ENCODE data around the gene TMEM217. TPM values are rescaled to one million over a fixed set of nuclear protein-coding genes. Genes with fewer than 3 reads are reported as not detected.
"Not testable (repeated sequence)": the region's sequence is repeated elsewhere in the genome, so short reads cannot be mapped to it uniquely, and the experiment has no call there.

The TMEM217 gene
- polyA plus RNA-seq, 1 of the 3 experiments (the other 2 are of a cell fraction): 1.5 TPM

DNA sequence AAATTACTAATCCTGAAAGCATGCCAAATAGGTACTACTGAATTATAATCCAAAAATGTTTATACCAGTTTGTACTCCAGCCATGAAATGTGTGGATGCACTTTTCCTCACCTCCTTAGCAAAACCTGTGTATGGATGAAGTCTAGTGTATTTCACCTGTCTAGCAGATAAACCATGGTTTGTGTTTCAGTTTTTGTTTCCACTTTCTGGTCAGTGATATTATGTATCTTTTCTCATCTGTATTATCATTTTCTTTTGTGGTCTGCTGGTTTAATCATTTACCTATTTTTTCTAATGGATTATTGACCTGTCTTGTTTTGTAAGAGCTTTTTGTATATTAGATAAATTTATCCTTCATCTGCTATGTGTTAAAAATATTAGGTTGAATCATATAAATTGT, 41.0 kb upstream of the TMEM217 start:
- H3K27me3 ChIP-seq (ENCODE audit: insufficient read depth): no peaks in the 10 kb centered on the region
- no peaks in the 10 kb centered on the region for H3K9me2 ChIP-seq
- H3K4me1 ChIP-seq (ENCODE audit: control insufficient read depth in 1 of 2, insufficient read depth in 2 of 2, low read depth in 1 of 2, low read length in 1 of 2): peaks cover 0 to 2% of the 10 kb centered on the region in 2 experiments; a peak in 1 of 4 replicates
- peaks cover 22 to 39% of the 10 kb centered on the region in 2 experiments for H3K36me3 ChIP-seq (replicated peaks in 1 of 2; ENCODE audit: control insufficient read depth in 1 of 2, insufficient read depth in 2 of 2, low read length in 1 of 2)
- no peaks in the 10 kb centered on the region for H3F3A ChIP-seq (replicated peaks; ENCODE audit: insufficient read depth)
- H3K27ac ChIP-seq (ENCODE audit: low read depth in 2 of 2, low read length in 1 of 2): no peak overlapping the region
- DNase-seq: no peak
- H3K9ac ChIP-seq: no peak overlapping the region
- TF ChIP-seq FOXJ3 (CRISPR knock-in tag; IDR thresholded peaks at IDR 0.05) (no peak), MXI1 (IDR thresholded peaks at IDR 0.05; ENCODE audit: low read depth, low read length) (no peak), FOXM1 (IDR thresholded peaks at IDR 0.05; ENCODE audit: low read depth) (no peak), RFX5 (IDR thresholded peaks at IDR 0.05; ENCODE audit: low read length) (no peak), RCOR1 (IDR thresholded peaks at IDR 0.05; ENCODE audit: low read length) (no peak), MEF2A (IDR thresholded peaks at IDR 0.05; ENCODE audit: borderline replicate concordance, low read depth) (no peak), EP300 (IDR thresholded peaks at IDR 0.05; ENCODE audit: borderline replicate concordance in 1 of 2, low read depth in 1 of 2, low read length in 1 of 2) (no peak), EZH2phosphoT487 (IDR thresholded peaks at IDR 0.05; ENCODE audit: borderline replicate concordance, low read depth) (no peak), YY1 (IDR thresholded peaks at IDR 0.05; ENCODE audit: low read depth) (no peak), TEAD4 (IDR thresholded peaks at IDR 0.05; ENCODE audit: borderline replicate concordance, insufficient read depth) (no peak), CHD2 (IDR thresholded peaks at IDR 0.05; ENCODE audit: low read length, partially characterized antibody) (no peak), ELF1 (IDR thresholded peaks at IDR 0.05) (no peak), NFIC (IDR thresholded peaks at IDR 0.05; ENCODE audit: borderline replicate concordance) (no peak)
- TF ChIP-seq, protein P1, sequence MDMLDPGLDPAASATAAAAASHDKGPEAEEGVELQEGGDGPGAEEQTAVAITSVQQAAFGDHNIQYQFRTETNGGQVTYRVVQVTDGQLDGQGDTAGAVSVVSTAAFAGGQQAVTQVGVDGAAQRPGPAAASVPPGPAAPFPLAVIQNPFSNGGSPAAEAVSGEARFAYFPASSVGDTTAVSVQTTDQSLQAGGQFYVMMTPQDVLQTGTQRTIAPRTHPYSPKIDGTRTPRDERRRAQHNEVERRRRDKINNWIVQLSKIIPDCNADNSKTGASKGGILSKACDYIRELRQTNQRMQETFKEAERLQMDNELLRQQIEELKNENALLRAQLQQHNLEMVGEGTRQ (IDR thresholded peaks at IDR 0.05; ENCODE audit: borderline replicate concordance, low read depth, low read length): no peak
- TF ChIP-seq, protein P2, sequence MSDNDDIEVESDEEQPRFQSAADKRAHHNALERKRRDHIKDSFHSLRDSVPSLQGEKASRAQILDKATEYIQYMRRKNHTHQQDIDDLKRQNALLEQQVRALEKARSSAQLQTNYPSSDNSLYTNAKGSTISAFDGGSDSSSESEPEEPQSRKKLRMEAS (IDR thresholded peaks at IDR 0.05; ENCODE audit: low read depth): no peak
- TF ChIP-seq, protein P3, sequence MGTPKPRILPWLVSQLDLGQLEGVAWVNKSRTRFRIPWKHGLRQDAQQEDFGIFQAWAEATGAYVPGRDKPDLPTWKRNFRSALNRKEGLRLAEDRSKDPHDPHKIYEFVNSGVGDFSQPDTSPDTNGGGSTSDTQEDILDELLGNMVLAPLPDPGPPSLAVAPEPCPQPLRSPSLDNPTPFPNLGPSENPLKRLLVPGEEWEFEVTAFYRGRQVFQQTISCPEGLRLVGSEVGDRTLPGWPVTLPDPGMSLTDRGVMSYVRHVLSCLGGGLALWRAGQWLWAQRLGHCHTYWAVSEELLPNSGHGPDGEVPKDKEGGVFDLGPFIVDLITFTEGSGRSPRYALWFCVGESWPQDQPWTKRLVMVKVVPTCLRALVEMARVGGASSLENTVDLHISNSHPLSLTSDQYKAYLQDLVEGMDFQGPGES (IDR thresholded peaks at IDR 0.05; ENCODE audit: low read depth, low read length): no peak
- TF ChIP-seq, protein P4, sequence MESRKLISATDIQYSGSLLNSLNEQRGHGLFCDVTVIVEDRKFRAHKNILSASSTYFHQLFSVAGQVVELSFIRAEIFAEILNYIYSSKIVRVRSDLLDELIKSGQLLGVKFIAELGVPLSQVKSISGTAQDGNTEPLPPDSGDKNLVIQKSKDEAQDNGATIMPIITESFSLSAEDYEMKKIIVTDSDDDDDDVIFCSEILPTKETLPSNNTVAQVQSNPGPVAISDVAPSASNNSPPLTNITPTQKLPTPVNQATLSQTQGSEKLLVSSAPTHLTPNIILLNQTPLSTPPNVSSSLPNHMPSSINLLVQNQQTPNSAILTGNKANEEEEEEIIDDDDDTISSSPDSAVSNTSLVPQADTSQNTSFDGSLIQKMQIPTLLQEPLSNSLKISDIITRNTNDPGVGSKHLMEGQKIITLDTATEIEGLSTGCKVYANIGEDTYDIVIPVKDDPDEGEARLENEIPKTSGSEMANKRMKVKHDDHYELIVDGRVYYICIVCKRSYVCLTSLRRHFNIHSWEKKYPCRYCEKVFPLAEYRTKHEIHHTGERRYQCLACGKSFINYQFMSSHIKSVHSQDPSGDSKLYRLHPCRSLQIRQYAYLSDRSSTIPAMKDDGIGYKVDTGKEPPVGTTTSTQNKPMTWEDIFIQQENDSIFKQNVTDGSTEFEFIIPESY (IDR thresholded peaks at IDR 0.05; ENCODE audit: borderline replicate concordance, low read depth): no peak
- TF ChIP-seq, protein P5, sequence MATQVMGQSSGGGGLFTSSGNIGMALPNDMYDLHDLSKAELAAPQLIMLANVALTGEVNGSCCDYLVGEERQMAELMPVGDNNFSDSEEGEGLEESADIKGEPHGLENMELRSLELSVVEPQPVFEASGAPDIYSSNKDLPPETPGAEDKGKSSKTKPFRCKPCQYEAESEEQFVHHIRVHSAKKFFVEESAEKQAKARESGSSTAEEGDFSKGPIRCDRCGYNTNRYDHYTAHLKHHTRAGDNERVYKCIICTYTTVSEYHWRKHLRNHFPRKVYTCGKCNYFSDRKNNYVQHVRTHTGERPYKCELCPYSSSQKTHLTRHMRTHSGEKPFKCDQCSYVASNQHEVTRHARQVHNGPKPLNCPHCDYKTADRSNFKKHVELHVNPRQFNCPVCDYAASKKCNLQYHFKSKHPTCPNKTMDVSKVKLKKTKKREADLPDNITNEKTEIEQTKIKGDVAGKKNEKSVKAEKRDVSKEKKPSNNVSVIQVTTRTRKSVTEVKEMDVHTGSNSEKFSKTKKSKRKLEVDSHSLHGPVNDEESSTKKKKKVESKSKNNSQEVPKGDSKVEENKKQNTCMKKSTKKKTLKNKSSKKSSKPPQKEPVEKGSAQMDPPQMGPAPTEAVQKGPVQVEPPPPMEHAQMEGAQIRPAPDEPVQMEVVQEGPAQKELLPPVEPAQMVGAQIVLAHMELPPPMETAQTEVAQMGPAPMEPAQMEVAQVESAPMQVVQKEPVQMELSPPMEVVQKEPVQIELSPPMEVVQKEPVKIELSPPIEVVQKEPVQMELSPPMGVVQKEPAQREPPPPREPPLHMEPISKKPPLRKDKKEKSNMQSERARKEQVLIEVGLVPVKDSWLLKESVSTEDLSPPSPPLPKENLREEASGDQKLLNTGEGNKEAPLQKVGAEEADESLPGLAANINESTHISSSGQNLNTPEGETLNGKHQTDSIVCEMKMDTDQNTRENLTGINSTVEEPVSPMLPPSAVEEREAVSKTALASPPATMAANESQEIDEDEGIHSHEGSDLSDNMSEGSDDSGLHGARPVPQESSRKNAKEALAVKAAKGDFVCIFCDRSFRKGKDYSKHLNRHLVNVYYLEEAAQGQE (IDR thresholded peaks at IDR 0.05; ENCODE audit: low read depth, low read length): no peak
- no peaks in the 10 kb centered on the region for H4K20me1 ChIP-seq (ENCODE audit: insufficient read depth)
- POLR2A ChIA-PET: no interaction called here
- H3K4me3 ChIP-seq (ENCODE audit: low read depth in 2 of 2, low read length in 1 of 2): no peak overlapping the region
- CTCF ChIA-PET: interaction anchor here (1.1 kb wide), 1 partner anchor 10 kb away, joined by 3 read pairs; no protein-coding TSS in a partner anchor
- no peaks in the 10 kb centered on the region for H3K9me3 ChIP-seq
- H2AFZ ChIP-seq (ENCODE audit: low read depth): no peak overlapping the region
- no peaks in the 10 kb centered on the region for H3K79me2 ChIP-seq (ENCODE audit: insufficient read depth)
- H3K4me2 ChIP-seq: no peak overlapping the region

DNA sequence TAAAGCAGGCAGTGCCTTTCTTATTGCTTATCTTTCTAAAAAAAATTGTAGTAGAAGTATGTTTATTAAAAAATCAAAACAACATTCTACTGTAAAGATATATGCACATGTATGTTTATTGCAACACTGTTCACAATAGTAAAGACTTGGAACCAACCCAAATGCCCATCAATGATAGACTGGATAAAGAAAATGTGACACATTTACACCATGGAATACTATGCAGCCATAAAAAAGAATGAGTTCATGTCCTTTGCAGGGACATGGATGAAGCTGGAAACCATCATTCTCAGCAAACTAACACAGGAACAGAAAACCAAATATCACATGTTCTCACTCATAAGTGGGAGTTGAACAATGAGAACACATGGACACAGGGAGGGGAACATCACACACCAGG, 39.7 kb upstream of the TMEM217 start:
- H3K4me2 ChIP-seq; H3K27ac ChIP-seq (ENCODE audit: low read depth in 2 of 2, low read length in 1 of 2); H3K79me2 ChIP-seq (ENCODE audit: insufficient read depth); DNase-seq; H3K4me3 ChIP-seq (ENCODE audit: low read depth in 2 of 2, low read length in 1 of 2); H3F3A ChIP-seq (replicated peaks; ENCODE audit: insufficient read depth); H3K9me3 ChIP-seq; H4K20me1 ChIP-seq (ENCODE audit: insufficient read depth); H2AFZ ChIP-seq (ENCODE audit: low read depth); H3K9me2 ChIP-seq; POLR2A ChIA-PET; H3K9ac ChIP-seq; H3K4me1 ChIP-seq (ENCODE audit: control insufficient read depth in 1 of 2, insufficient read depth in 2 of 2, low read depth in 1 of 2, low read length in 1 of 2); H3K27me3 ChIP-seq (ENCODE audit: insufficient read depth): not testable (repeated sequence)
- H3K36me3 ChIP-seq (replicated peaks in 1 of 2; ENCODE audit: control insufficient read depth in 1 of 2, insufficient read depth in 2 of 2, low read length in 1 of 2): peaks cover 15 to 44% of the 10 kb centered on the region in 2 experiments
- CTCF ChIA-PET: interaction anchor here (0.9 to 1.6 kb wide), 2 partner anchors 17 kb away, joined by 3 to 5 read pairs; no protein-coding TSS in a partner anchor

Data from SK-N-SH (cell line).